GM12801 (cell line): ENCODE data around the gene PDCD2L.

Source experiments
- CTCF ChIP-seq: IDR thresholded peaks from one replicate; pipeline ENCODE4 v1.5.1; 2011; ENCODE audit warnings: control low read depth; ENCODE audit not compliant: insufficient read length; ENCODE audit errors: extremely low read depth

Gene PDCD2L

GRCh38 chr19:34362679-34363069 is 41.5 kb upstream of the PDCD2L start:
- no peak for TF ChIP-seq CTCF

GRCh38 chr19:34363094-34363493 is 41.1 kb upstream of the PDCD2L start:
- no peak for TF ChIP-seq CTCF

DNA sequence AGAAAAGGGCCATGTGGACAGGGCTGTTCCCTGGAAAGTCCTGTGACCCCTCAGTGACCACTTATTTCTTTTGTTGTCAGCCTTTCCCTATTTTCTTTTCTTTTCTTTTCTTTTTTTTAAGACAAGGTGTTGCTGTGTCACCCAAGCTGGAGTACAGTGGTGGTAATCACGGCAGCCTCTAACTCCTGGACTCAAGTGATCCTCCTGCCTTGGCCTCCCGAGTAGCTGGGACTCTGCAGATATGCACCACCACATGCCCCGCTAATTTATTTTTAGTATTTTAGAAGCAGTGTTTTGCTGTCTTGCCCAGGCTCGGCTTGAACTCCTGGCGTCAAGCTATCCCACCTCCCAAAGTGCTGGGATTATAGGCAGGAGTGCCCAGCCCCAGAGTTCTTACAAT is 40.3 kb upstream of the PDCD2L start:
- no peak for TF ChIP-seq CTCF

DNA sequence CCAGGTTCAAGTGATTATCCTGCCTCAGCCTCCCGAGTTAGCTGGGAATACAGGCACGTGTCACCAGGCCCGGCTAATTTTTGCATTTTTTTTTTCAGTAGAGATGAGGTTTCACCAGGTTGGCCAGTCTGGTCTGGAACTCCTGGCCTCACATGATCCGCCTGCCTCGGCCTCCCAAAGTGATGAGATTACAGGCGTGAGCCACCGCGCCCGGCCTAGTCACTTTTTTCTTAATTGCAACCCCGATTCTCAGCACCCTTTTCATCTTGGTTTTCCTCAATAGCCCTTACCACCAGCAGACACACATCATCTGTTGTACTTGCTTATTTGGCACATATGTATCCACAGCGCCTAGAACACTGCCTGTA is 39.8 kb upstream of the PDCD2L start:
- TF ChIP-seq CTCF, result no peak

DNA sequence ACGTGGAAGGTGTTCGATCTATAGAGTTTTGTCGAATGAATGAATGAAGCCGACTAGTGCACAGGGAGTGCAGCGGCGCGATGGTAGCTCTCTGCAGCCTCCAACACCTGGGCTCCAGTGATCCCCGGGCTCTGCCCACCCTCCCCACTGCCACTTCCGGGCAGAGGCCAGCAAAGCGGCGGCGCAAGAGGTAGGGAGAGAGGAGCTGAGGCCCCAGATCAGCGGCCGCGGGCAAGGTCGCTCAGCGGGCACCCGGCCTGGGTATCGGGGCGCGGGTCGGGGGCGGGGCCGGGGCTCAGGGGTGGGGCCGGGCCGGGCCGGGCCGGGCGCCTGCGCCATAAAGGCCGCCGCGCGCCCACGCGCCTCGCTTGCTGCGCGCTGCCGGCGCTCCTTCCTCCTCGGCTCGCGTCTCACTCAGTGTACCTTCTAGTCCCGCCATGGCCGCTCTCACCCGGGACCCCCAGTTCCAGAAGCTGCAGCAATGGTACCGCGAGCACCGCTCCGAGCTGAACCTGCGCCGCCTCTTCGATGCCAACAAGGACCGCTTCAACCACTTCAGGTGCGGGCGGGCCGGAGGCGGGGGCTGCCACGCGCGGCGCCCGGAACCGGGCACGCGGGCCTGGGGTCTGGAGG is 39.3 kb upstream of the PDCD2L start, which contains the start of gene GPI:
TSS of gene GPI (plus strand) at position 367 of the 633 bp plus-strand sequence. CDS start at position 438, 71 bp downstream.
- no peak for TF ChIP-seq CTCF

DNA sequence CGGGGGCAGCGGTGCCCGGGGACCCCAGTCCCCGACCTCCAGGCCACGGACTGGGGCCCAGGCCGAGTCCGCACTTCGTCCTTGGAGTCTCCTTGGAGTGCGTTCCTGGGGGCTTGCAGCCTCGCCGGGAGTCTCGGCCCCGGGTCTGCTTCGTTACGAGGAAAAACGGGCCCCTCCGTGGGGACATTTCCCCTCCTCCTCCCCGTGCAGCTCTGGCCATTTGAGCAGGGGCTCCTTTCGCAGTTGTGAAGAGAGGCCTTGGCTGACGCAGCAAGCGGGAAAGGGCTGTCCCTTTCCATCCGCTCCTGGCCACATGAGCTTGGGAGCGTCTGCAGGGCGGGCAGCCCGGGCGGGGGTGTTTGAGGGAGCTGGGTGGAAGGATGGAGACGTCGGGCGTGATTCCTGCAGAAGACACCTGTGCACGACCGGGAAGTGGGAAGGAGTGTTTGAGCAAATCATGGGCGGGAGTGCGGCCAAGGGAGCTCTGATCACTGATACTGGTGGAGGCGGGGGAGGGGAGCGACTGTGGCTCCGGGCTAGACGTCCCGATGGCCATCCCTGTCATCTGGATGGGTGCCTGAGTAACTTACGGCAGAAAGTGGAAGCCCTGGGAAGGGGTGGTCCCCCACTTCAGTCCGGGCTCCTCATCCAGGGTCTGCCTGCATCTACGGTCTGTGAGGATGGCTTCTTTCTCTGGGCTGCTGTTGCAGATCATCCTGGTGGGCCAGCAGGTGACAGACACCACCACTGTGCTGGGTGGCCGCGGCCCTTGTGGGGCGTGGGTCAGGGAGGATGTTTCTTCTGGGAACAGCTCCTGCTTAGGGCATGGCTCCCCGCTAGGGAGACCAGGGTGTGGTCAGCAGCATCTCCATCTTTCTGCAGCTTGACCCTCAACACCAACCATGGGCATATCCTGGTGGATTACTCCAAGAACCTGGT is 38.5 kb upstream of the PDCD2L start:
- TF ChIP-seq CTCF, result no peak

DNA sequence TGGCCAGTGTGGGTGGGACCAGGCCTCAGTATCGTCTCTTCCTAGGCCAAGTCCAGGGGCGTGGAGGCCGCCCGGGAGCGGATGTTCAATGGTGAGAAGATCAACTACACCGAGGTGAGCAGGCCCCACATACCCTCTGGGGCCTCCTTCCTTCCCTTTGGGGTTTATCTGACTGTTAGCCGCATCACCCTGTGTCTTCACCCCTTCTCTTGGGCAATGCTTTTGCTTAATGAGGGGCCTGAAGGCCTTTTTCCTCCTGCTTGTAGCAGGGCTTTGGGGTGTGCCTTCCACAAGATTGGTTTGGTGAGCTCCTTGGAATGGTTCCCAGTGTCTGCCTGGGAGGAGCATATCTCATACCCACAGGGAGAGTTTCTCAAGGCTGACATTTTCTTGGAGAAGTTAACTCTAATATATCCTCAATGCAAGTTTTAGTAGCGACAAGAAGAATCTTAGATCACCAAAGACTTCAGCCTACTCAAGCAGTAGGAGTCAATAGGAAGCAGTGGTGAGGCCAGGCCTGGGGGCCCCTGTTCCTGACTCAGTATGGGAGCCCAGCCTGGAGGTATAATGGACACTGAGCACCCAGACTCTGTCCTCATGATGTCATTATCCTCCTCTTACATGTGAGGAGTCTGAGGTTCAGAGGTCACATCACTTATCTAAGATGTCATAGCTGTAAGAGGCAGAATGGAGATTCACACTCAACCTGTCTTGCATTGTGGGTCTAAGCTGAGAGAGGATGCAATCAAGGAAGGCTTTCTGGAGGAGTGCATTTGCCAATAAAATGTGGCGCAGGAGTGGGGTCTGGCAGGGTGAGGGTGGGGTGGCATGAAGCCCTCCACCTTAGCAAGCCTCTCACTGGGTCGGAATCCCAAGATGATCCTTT is 37.2 kb upstream of the PDCD2L start:
- no peak for TF ChIP-seq CTCF
